IPS DF 6.9 (cell line): ENCODE results near the gene IRF8.
"Not testable (repeated sequence)": the region's sequence is repeated elsewhere in the genome, so short reads cannot be mapped to it uniquely, and the experiment has no call there.

Experiments
- DNase-seq: peaks from one replicate; pipeline ENCODE4 v3.0.0-alpha.2; 2013; ENCODE audit warnings: low read depth, low spot score
- H3K27ac ChIP-seq: one replicate; pipeline ENCODE4 v1.5.1; 2013; ENCODE audit warnings: low read length, control low read depth
- H3K27me3 ChIP-seq: 2 replicates; pipeline ENCODE4 v1.6.1; 2013; ENCODE audit warnings: mild to moderate bottlenecking, low read length; ENCODE audit not compliant: control insufficient read depth, insufficient read depth
- H3K36me3 ChIP-seq: 2 replicates; pipeline ENCODE4 v1.6.1; 2013; ENCODE audit warnings: low read length; ENCODE audit not compliant: control insufficient read depth, insufficient read depth
- H3K4me1 ChIP-seq: 2 replicates; pipeline ENCODE4 v1.6.1; 2013; ENCODE audit warnings: low read length; ENCODE audit not compliant: control insufficient read depth, insufficient read depth
- H3K4me3 ChIP-seq: 2 replicates; pipeline ENCODE4 v1.5.1; 2013; ENCODE audit warnings: mild to moderate bottlenecking, low read length
- H3K9me3 ChIP-seq: 2 replicates; pipeline ENCODE4 v1.6.1; 2013; ENCODE audit warnings: low read length, inconsistent platforms; ENCODE audit not compliant: control insufficient read depth, insufficient read depth
- WGBS: extraction: QIAGEN DNeasy Blood & Tissue Kit; methylation state at CpG from one replicate; pipeline ENCODE4 v1.1.7; 2013; ENCODE audit warnings: mixed read lengths, missing lambda C conversion rate; ENCODE audit not compliant: insufficient read length, insufficient coverage; 5-methylcytosine and 5-hydroxymethylcytosine counted together

IRF8 gene

GRCh38 chr16:85868495-85868894, 30.5 kb upstream of the IRF8 start:
- WGBS = no CpG with 5 or more reads among the region's 8 CpGs
- DNase-seq = no peak

DNA sequence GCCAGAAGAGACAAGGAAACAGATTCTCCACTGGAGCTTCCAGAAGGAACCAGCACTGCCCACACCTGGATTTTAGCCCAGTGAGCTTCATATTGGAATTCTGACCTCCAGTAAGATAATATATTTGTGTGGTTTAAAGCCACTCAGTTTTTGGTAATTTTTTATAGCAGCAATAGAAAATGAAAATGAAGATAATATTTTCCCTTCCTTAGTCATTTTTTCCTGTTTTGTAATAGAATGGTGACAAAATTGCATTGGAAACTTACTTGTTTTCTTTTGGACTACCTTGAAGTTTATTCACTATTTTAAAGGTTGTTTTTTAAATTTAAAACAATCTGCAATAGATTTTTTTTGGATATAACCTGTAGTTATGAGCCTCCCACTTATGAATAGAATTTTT, 29.8 kb upstream of the IRF8 start:
- H3K27me3 ChIP-seq = no peaks in the 10 kb centered on the region

More at GRCh38 chr16:85868495-85868894, 30.5 kb upstream of the IRF8 start:
- Histone ChIP-seq H3K27ac (no peak overlapping the region), H3K9me3 (peaks cover 2% of the 10 kb centered on the region; the same call in 1 of the 2 replicates), H3K27me3 (no peaks in the 10 kb centered on the region), H3K36me3 (no peaks in the 10 kb centered on the region), H3K4me1 (0 out of 2 replicates have a peak, but pooled peaks cover 1% of the 10 kb centered on the region), H3K4me3 (no peak overlapping the region)

GRCh38 chr16:85869785-85870558, 29.0 kb upstream of the IRF8 start:
- Histone ChIP-seq H3K36me3 (no peaks in the 10 kb centered on the region), H3K27me3 (no peaks in the 10 kb centered on the region), H3K27ac (no peak overlapping the region), H3K9me3 (peaks cover 2% of the 10 kb centered on the region; the same call in 1 of the 2 replicates), H3K4me1 (0 out of 2 replicates have a peak, but pooled peaks cover 1% of the 10 kb centered on the region), H3K4me3 (no peak overlapping the region)
- no peak for DNase-seq
- no CpG with 5 or more reads among the region's 12 CpGs for WGBS

More for the DNA sequence above, 29.8 kb upstream of the IRF8 start:
- no peak for DNase-seq
- Histone ChIP-seq H3K4me1 (0 out of 2 replicates have a peak, but pooled peaks cover 1% of the 10 kb centered on the region), H3K4me3 (no peak overlapping the region), H3K9me3 (peaks cover 2% of the 10 kb centered on the region; the same call in 1 of the 2 replicates), H3K27ac (no peak overlapping the region), H3K36me3 (no peaks in the 10 kb centered on the region)

DNA sequence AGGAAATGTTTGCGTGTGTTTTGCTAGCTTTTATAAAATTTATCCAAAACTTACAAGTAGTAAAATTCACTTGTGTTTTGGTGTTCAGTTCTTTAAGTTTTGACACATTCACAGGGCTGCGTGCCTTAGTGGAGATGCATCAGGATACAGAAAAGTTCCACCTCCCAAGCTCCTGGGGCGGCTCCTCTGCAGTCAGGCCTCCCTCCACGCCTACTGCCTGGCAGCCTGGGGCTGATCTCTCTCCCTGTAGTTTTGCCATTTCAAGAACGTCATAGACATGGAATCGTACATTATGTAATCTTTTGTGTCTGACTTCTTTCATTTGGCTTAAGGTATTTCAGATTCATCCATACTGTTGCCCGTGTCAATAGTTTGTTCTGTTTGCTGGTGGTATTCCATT, 27.2 kb upstream of the IRF8 start:
- WGBS = no CpG with 5 or more reads among the region's 7 CpGs
- H3K9me3 ChIP-seq = peaks cover 2% of the 10 kb centered on the region; the same call in 1 of the 2 replicates
- DNase-seq = no peak
- 0 out of 2 replicates have a peak, but pooled peaks cover 1% of the 10 kb centered on the region for H3K4me1 ChIP-seq
- no peak overlapping the region for H3K27ac ChIP-seq
- H3K27me3 ChIP-seq = no peaks in the 10 kb centered on the region
- no peak overlapping the region for H3K4me3 ChIP-seq
- H3K36me3 ChIP-seq = no peaks in the 10 kb centered on the region

GRCh38 chr16:85872734-85873133, 26.2 kb upstream of the IRF8 start:
- DNase-seq = no peak
- Histone ChIP-seq H3K36me3 (no peaks in the 10 kb centered on the region), H3K4me3 (no peak overlapping the region), H3K9me3 (peaks cover 2% of the 10 kb centered on the region; the same call in 1 of the 2 replicates), H3K27me3 (no peaks in the 10 kb centered on the region), H3K27ac (no peak overlapping the region), H3K4me1 (0 out of 2 replicates have a peak, but pooled peaks cover 1% of the 10 kb centered on the region)
- no CpG with 5 or more reads among the region's 7 CpGs for WGBS

GRCh38 chr16:85873153-85873552, 25.8 kb upstream of the IRF8 start:
- H3K4me1 ChIP-seq = 0 out of 2 replicates have a peak, but pooled peaks cover 1% of the 10 kb centered on the region
- H3K36me3 ChIP-seq = no peaks in the 10 kb centered on the region
- no peaks in the 10 kb centered on the region for H3K27me3 ChIP-seq
- H3K9me3 ChIP-seq = peaks cover 2% of the 10 kb centered on the region; the same call in 1 of the 2 replicates
- no peak overlapping the region for H3K4me3 ChIP-seq
- H3K27ac ChIP-seq = no peak overlapping the region
- DNase-seq = no peak
- no CpG with 5 or more reads among the region's 8 CpGs for WGBS

DNA sequence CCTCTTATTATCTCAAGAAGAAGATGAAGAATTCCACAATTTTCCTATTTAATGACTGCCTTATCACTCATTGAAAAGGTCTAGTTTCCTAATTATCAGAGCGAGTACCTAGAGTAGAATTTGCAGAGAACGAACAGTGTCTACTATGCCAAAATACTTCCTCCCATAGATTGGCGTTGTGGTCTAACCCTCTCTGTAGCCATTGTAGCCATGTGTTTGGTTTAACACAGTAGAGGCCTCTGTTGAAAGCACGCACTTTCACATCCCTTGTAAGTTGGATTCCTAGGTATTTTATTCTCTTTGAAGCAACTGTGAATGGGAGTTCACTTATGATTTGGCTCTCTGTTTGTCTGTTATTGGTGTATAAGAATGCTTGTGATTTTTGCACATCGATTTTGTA, 24.9 kb upstream of the IRF8 start:
- H3K36me3 ChIP-seq, DNase-seq, H3K27ac ChIP-seq, H3K4me3 ChIP-seq, H3K4me1 ChIP-seq, H3K27me3 ChIP-seq, H3K9me3 ChIP-seq: not testable (repeated sequence)
- WGBS = no CpG with 5 or more reads among the region's 5 CpGs

DNA sequence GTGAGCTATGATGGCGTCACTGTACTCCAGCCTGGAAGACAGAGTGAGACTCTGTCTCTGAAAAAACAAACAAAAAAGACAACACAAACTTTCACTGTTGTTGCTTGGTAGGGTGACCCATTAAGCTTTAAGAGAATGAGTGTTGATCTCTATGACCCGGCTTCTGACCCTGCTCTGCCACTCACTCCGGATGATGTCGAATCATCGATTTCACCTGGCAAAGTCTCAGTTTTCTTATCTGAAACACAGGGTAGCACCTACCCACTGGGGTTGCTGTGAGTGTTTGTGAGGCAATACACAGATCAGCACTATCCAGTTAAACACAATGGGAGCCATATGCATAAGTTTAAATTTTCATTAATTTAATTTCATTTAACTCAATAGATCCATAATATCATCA, 20.6 kb upstream of the IRF8 start:
- H3K36me3 ChIP-seq = no peaks in the 10 kb centered on the region
- WGBS = no CpG with 5 or more reads among the region's 5 CpGs
- H3K9me3 ChIP-seq = no peaks in the 10 kb centered on the region
- H3K4me3 ChIP-seq = no peak overlapping the region
- no peaks in the 10 kb centered on the region for H3K27me3 ChIP-seq
- DNase-seq = no peak
- no peaks in the 10 kb centered on the region for H3K4me1 ChIP-seq
- no peak overlapping the region for H3K27ac ChIP-seq

DNA sequence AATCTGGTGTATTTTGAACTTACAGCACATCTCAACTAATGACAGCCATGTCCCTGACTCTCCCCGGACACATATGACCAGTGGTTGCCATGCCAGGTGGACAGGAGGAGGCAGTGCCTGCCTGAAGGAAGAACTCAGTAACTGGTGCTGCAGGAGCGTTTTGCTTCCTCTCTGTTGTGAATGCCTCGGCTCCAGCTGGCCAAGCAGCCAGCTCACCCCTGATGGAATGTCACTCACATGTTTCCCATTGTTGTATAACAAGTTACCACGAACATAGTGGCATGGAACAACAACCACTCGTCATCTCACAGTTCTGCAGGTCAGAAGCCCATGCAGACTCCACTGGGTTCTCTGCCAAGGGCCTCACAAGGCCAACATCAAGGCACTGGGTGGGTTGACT, 20.1 kb upstream of the IRF8 start:
- no peaks in the 10 kb centered on the region for H3K9me3 ChIP-seq
- no peaks in the 10 kb centered on the region for H3K27me3 ChIP-seq
- no peak for DNase-seq
- H3K4me3 ChIP-seq = no peak overlapping the region
- no peaks in the 10 kb centered on the region for H3K36me3 ChIP-seq
- H3K27ac ChIP-seq = no peak overlapping the region
- no peaks in the 10 kb centered on the region for H3K4me1 ChIP-seq
- no CpG with 5 or more reads among the region's 5 CpGs for WGBS

DNA sequence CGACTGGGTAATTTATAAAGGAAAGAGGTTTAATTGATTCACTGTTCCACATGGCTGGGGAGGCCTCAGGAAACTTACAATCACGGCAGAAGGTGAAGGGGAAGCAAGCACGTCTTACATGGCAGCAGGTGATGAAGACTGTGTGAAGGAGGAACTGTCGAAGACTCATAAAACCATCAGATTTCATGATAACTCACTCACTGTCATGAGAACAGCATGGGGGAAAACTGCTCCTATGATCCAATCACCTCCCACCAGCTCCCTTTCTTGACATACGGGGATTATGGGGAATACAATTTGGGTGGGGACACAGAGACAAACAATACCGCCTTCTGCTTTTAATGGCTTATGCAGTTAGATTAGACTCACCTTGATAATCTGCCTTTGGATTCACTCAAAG, 19.4 kb upstream of the IRF8 start:
- DNase-seq = no peak
- Histone ChIP-seq H3K9me3 (no peaks in the 10 kb centered on the region), H3K27ac (no peak overlapping the region), H3K4me3 (no peak overlapping the region), H3K36me3 (no peaks in the 10 kb centered on the region), H3K4me1 (no peaks in the 10 kb centered on the region), H3K27me3 (no peaks in the 10 kb centered on the region)
- WGBS = no CpG with 5 or more reads among the region's 6 CpGs
